BLaER1 treated with 17β-estradiol and CSF1 and Interleukin-3, amounts not matched to agents 10 nM and 100 nM (cell line): Measurements from ENCODE around the gene NRIP3.

Experiments used
- H3K27ac ChIP-seq, 11 experiments: shearing (Covaris generic); formaldehyde crosslinking; 2 replicates each; pipeline ENCODE4 v1.8.1; 2022
- H3K27me3 ChIP-seq, 11 experiments: shearing (Covaris generic); formaldehyde crosslinking; 2 replicates each; pipeline ENCODE4 v1.8.1; 2022
- H3K36me3 ChIP-seq, 11 experiments: shearing (Covaris generic); formaldehyde crosslinking; 2 replicates each; pipeline ENCODE4 v1.8.1; 2022
- H3K4me1 ChIP-seq, 10 experiments: shearing (Covaris generic); formaldehyde crosslinking; 2 replicates each; pipeline ENCODE4 v1.8.1; 2022
- H3K4me2 ChIP-seq, 11 experiments: shearing (Covaris generic); formaldehyde crosslinking; 2 replicates each; pipeline ENCODE4 v1.8.1; 2022
- H3K4me3 ChIP-seq, 10 experiments: shearing (Covaris generic); formaldehyde crosslinking; 2 replicates each; pipeline ENCODE4 v1.8.1; 2022
- H3K9ac ChIP-seq, 11 experiments: shearing (Covaris generic); formaldehyde crosslinking; 2 replicates each; pipeline ENCODE4 v1.8.1; 2022
- H3K9me3 ChIP-seq, 11 experiments: shearing (Covaris generic); formaldehyde crosslinking; replicated peaks in 1 of 11; 2 replicates each; pipeline ENCODE4 v1.8.1; 2022
- H4K20me1 ChIP-seq, 11 experiments: shearing (Covaris generic); formaldehyde crosslinking; 2 replicates each; pipeline ENCODE4 v1.8.1; 2022
- Cebpa-rat ChIP-seq, 11 experiments: shearing (Covaris generic); IDR thresholded peaks; 2 replicates each; pipeline ENCODE4 v1.8.1; 2022

The NRIP3 gene

DNA sequence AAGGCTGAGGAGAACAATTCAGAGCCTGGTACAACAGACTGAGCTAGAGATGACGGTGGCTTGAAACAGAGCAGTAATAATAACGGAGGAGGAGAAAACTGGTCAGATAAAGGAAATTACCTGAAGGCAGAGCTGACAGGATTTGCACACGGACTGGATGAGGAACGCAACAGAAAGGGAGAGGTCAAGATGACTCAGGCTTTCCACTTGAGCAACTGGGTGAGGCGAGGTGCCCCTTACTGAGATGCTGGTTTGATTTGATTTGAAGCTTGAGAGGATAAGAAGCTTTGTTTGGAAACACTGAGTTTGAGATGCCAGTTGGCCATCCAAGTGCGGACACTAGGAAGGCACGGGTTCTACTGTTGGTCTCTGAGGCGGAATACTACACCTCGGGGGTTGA is 35.4 kb upstream of the NRIP3 start:
- H3K4me2 ChIP-seq = peak overlapping the region in 4 of 11 experiments; percentile 54 to 74 (median 62); a peak in 9 of 22 replicates
- no peak overlapping the region for H3K9ac ChIP-seq
- H3K36me3 ChIP-seq = no peaks in the 10 kb centered on the region
- H3K4me1 ChIP-seq = peaks cover 0 to 30% (median 5%) of the 10 kb centered on the region in 10 experiments; a peak in 10 of 20 replicates
- no peak for TF ChIP-seq Cebpa-rat (IDR thresholded peaks at IDR 0.05)
- no peaks in the 10 kb centered on the region for H3K27me3 ChIP-seq
- no peak overlapping the region for H3K4me3 ChIP-seq
- peak overlapping the region in 5 of 11 experiments; percentile 27 to 74 (median 60); a peak in 7 of 22 replicates for H3K27ac ChIP-seq
- H3K9me3 ChIP-seq = peaks cover 0 to 14% (median 0%) of the 10 kb centered on the region in 11 experiments; a peak in 4 of 22 replicates
- H4K20me1 ChIP-seq = no peaks in the 10 kb centered on the region

DNA sequence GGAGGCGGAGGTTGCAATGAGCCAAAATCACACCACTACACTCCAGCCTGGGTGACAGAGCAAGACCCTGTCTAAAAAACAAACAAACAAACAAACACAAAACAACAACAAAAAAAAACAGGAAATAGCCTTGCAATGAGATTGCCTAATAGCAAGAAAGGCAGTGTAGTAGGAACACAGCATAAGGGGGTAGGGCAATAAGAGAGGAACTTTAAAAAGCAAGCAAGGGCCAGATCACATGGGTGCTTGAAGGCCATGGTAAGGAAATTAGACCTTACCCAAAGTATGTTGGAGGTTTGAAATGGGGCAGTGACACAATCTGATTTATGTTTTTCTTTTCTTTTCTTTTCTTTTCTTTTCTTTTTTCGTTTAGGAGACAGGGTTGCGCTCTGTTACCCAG is 34.7 kb upstream of the NRIP3 start:
- Histone ChIP-seq H3K4me3 (no peak overlapping the region), H3K9me3 (peaks cover 0 to 14% (median 0%) of the 10 kb centered on the region in 11 experiments; a peak in 4 of 22 replicates), H3K9ac (peak overlapping the region in 1 of 11 experiments; percentile 56; a peak in 1 of 22 replicates), H3K27ac (peak overlapping the region in 5 of 11 experiments; percentile 27 to 74 (median 60); a peak in 9 of 22 replicates), H4K20me1 (no peaks in the 10 kb centered on the region), H3K4me1 (peaks cover 0 to 30% (median 5%) of the 10 kb centered on the region in 10 experiments; a peak in 10 of 20 replicates), H3K4me2 (peak overlapping the region in 5 of 11 experiments; percentile 47 to 74 (median 58); a peak in 9 of 22 replicates), H3K36me3 (no peaks in the 10 kb centered on the region), H3K27me3 (no peaks in the 10 kb centered on the region)
- TF ChIP-seq Cebpa-rat (IDR thresholded peaks at IDR 0.05) = peak in 1 of 11 experiments; percentile 45; a peak in 2 of 22 replicates

DNA sequence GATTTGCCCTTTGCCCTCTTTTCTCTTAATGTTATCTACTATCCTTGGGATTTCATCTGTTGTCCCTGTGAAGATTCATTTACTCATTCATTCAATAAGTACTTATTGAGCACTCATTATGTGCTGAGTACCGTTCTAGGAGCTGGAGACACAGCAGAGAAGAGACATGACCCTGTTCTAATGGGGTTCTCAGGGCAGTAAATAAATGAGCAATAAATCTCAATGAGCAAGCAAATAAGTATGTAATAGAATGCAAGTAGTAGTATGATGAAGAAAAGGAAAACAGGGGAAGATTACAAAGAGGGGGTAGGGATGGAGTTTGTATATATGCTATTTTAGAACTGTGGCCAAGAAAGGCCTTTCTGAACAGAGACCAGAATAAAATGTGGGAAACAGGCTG is 34.2 kb upstream of the NRIP3 start:
- TF ChIP-seq Cebpa-rat (IDR thresholded peaks at IDR 0.05) = no peak
- Histone ChIP-seq H3K27me3 (no peaks in the 10 kb centered on the region), H3K4me3 (no peak overlapping the region), H3K4me1 (peaks cover 0 to 30% (median 5%) of the 10 kb centered on the region in 10 experiments; a peak in 10 of 20 replicates), H3K4me2 (peak overlapping the region in 5 of 11 experiments; percentile 47 to 74 (median 58); a peak in 9 of 22 replicates), H3K27ac (peak overlapping the region in 4 of 11 experiments; percentile 36 to 74 (median 66); a peak in 7 of 22 replicates), H3K36me3 (no peaks in the 10 kb centered on the region), H3K9ac (no peak overlapping the region; a peak in 1 of 22 replicates), H4K20me1 (no peaks in the 10 kb centered on the region), H3K9me3 (peaks cover 0 to 14% (median 0%) of the 10 kb centered on the region in 11 experiments; a peak in 4 of 22 replicates)

DNA sequence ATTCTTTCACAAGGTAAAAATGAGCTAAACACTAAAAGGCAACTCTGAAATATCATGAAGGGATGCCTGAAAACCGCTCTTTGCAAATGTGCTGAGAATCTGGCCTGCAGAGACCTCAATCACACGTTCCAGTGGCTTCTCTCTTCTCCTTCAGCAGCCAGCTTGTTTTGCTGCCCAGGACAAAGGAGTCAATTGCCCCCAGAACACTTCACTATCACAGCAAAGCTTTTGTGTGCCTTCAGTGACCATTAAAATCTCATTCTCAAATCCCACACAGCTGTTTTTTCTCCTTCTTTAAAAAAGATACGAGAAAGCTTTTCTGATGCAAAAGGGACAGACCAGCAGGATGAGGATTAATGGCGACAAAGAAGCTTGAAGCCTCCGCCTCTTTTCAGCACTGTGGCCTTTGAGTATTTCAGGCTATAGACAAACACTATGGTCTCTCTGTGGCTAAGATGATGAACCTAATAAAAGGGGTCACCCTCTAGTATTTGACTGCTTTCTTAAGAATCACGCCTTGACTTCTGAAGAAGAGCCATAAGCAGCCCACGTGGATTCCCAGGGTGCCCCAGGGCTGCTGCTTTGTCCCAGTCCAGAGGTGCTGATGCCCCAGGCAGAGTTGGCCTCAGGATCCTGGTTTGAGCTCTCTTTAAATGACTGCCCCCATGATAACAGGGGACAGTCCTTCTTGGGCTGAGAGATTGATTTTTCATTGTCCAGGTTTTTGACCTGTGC is 33.4 kb upstream of the NRIP3 start:
- no peak overlapping the region for H3K4me3 ChIP-seq
- no peak for TF ChIP-seq Cebpa-rat (IDR thresholded peaks at IDR 0.05)
- H3K9ac ChIP-seq = no peak overlapping the region
- H3K4me1 ChIP-seq = peaks cover 0 to 30% (median 5%) of the 10 kb centered on the region in 10 experiments; a peak in 10 of 20 replicates
- H3K9me3 ChIP-seq = peaks cover 0 to 14% (median 0%) of the 10 kb centered on the region in 11 experiments; a peak in 4 of 22 replicates
- H3K4me2 ChIP-seq = peak overlapping the region in 3 of 11 experiments; percentile 58 to 74 (median 66); a peak in 6 of 22 replicates
- peak overlapping the region in 3 of 11 experiments; percentile 60 to 74 (median 72); a peak in 5 of 22 replicates for H3K27ac ChIP-seq
- H4K20me1 ChIP-seq = no peaks in the 10 kb centered on the region
- H3K27me3 ChIP-seq = no peaks in the 10 kb centered on the region
- no peaks in the 10 kb centered on the region for H3K36me3 ChIP-seq

DNA sequence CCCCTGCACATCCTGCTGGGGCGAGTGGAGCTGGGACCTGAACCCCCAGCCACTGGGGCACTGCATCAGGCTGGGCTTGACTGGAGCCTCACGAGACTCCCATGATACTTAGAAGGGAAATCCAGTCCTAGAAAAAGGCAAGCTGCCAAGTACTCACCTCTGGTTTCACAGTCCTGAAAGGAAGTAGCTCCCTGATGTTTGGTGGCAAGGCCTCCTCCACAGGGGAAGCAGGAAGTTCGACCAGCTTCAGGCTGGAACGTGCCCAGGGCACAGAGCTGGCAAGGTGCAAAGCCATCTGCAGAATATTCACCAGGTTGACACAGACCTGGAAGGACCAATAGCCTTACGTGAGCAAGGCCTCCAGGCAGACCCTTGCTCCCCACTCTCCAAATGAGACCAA is 26.8 kb upstream of the NRIP3 start:
- Histone ChIP-seq H3K27me3 (no peaks in the 10 kb centered on the region), H3K4me2 (peak overlapping the region in 2 of 11 experiments; percentile 2 to 12; a peak in 2 of 22 replicates), H4K20me1 (no peaks in the 10 kb centered on the region), H3K27ac (no peak overlapping the region), H3K4me3 (no peak overlapping the region), H3K36me3 (no peaks in the 10 kb centered on the region), H3K9ac (no peak overlapping the region), H3K4me1 (peaks cover 0 to 6% (median 0%) of the 10 kb centered on the region in 10 experiments; a peak in 2 of 20 replicates), H3K9me3 (no peaks in the 10 kb centered on the region)
- TF ChIP-seq Cebpa-rat (IDR thresholded peaks at IDR 0.05) = no peak

DNA sequence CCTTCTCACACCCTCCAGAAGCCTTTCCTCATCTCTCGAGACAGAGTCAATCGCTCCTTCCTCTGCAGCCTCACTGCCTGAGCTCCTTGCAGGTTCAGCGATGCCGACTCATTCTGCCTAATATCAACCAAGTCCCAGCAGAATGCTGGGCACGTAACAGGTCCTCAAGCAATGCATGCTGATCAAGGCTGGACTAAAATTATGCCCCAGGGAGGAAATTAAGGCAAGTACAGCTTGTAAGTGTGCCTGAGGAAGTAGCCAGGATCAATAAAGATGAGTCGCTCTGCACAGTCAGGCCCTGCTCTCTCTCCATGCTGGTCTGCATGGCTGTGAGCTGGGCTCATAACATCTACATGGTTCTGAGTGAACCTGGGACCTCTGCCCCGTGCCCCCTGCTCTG is 25.6 kb upstream of the NRIP3 start:
- Histone ChIP-seq H3K4me3 (no peak overlapping the region), H4K20me1 (no peaks in the 10 kb centered on the region), H3K36me3 (no peaks in the 10 kb centered on the region), H3K27ac (no peak overlapping the region), H3K9ac (no peak overlapping the region), H3K27me3 (no peaks in the 10 kb centered on the region), H3K4me1 (peaks cover 0 to 6% (median 0%) of the 10 kb centered on the region in 10 experiments; a peak in 2 of 20 replicates), H3K4me2 (no peak overlapping the region), H3K9me3 (no peaks in the 10 kb centered on the region)
- TF ChIP-seq Cebpa-rat (IDR thresholded peaks at IDR 0.05) = no peak

DNA sequence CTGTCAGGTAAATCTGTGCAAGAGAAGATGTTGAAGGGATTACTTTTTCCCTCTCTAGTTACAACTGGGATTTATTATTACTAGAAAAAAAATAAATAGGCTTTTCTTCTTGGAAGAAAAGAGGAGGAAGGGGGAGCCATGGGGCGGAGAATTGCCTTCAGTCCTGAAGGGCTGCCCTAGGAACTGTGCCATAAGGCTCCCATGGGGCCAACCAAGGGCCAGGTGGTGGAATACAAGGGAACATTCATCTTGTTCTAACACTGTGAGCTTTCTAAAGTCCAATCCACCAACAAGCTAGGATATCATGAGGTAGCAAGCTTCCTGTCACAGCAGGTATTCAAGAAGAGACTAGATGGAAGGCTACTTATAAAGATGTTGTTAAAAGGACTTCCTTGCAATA is 24.8 kb upstream of the NRIP3 start:
- TF ChIP-seq Cebpa-rat (IDR thresholded peaks at IDR 0.05) = no peak
- no peaks in the 10 kb centered on the region for H3K27me3 ChIP-seq
- H3K36me3 ChIP-seq = no peaks in the 10 kb centered on the region
- H3K4me1 ChIP-seq = peaks cover 0 to 6% (median 0%) of the 10 kb centered on the region in 10 experiments; a peak in 2 of 20 replicates
- no peak overlapping the region for H3K4me3 ChIP-seq
- H4K20me1 ChIP-seq = no peaks in the 10 kb centered on the region
- no peak overlapping the region for H3K9ac ChIP-seq
- H3K9me3 ChIP-seq = no peaks in the 10 kb centered on the region
- no peak overlapping the region for H3K27ac ChIP-seq
- no peak overlapping the region for H3K4me2 ChIP-seq

DNA sequence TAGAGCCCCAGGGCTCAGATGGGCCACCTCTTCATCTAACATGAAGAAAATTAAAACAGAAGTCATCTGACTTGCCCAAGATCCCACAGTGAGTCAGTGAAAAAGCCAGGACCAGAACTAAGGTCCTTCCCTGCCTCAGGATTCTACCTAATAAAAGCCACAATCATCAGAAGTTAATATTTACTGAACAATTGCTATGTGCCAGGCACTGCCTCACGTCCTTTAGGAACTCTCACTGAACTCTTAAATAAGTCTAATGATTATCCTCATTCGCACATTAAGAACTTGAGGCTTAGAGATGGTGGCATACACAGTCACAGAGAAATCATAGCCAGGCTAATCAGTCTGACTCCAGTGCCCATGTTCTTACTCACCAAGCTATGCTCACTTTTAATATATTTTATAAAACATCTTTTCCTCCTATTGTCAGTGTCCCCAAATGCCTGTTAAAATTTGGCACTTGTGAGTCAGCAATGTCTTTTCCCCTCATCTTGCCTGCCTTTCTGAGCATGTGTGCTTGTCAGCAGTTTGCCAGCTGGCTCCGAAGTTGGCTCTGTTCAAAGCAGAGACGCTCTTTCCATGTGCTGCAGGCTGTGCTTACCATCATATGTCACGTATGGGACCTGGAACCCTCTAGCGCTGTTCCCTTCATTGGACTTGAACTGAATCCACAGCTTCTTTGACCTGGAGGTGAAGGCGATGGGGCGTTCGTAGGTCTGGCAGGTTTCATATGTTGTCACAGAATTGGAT is 21.5 kb upstream of the NRIP3 start:
- peaks cover 0 to 13% (median 0%) of the 10 kb centered on the region in 10 experiments; a peak in 4 of 20 replicates for H3K4me1 ChIP-seq
- no peaks in the 10 kb centered on the region for H3K9me3 ChIP-seq
- no peak overlapping the region for H3K4me3 ChIP-seq
- no peaks in the 10 kb centered on the region for H4K20me1 ChIP-seq
- H3K27ac ChIP-seq = no peak overlapping the region
- H3K4me2 ChIP-seq = no peak overlapping the region
- H3K27me3 ChIP-seq = no peaks in the 10 kb centered on the region
- no peak overlapping the region for H3K9ac ChIP-seq
- TF ChIP-seq Cebpa-rat (IDR thresholded peaks at IDR 0.05) = no peak
- H3K36me3 ChIP-seq = no peaks in the 10 kb centered on the region
